Activated gamma-delta T cell treated with anti-CD3 and anti-CD28 coated beads, Interleukin-2, amount 50 U/mL, for 16 hours (primary cell): ENCODE data around the gene DHDH.
"Not testable (repeated sequence)": the region's sequence is repeated elsewhere in the genome, so short reads cannot be mapped to it uniquely, and the experiment has no call there.

Experiments
- DNase-seq: peaks from one replicate; pipeline ENCODE4 v3.0.0-alpha.2; 2020; ENCODE audit warnings: low read depth

The DHDH gene

DNA sequence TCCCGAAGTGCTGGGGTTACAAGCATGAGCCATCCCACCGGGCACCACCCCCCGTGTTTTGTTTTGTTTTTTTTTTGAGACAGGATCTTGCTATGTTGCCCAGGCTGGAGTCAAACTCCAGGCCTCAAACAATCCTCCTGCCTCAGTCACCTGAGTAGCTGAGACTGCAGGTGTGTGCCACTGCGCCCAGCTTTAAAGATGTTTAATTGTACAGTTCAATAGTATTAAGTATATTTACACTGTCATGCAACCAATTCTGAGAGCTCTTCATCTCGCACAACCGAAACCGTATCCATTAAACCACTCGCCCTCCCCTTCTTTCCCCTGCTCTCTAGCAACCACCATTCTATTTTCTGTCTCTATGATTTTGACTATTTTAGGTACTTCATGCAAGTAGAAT is 17.7 kb upstream of the DHDH start:
- DNase-seq, result no peak

DNA sequence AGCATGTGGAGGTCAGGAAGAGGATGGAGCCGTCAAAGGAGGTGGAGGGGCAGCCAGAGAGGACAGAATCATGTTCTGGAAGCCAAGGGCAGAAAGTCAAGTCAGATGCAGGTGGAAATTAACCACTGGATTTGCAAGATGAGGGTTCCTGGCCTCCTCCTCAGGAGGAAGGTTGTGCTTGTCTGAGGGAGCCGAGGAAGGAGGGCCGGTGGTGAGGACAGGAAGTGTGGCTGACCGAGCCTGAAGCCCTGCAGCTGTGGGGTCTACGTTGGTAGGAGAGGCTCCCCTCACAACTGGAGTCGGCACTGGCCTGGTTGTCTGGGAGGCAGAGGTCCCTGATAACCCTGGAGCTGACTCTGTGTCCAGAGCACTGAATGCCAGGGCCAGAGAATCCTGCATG is 15.4 kb upstream of the DHDH start:
- no peak for DNase-seq

DNA sequence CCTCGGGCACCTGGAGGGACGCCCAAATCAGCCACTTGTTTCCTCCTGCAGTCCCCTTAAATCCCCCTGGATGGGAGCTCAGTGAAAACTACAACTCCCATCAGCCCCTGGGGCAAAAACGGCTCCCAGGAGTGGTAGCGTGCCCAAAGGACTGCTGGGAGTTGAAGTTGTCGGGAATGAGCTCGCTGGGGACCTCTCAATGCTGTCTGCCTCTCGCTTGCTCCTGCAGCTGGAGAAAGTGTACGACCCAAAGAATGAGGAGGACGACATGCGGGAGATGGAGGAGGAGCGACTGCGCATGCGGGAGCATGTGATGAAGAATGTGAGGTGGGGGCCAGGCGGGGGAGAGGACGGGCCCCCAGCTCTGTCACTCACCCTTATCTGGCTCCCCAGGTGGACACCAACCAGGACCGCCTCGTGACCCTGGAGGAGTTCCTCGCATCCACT is 14.7 kb upstream of the DHDH start:
- DNase-seq, result no peak

DNA sequence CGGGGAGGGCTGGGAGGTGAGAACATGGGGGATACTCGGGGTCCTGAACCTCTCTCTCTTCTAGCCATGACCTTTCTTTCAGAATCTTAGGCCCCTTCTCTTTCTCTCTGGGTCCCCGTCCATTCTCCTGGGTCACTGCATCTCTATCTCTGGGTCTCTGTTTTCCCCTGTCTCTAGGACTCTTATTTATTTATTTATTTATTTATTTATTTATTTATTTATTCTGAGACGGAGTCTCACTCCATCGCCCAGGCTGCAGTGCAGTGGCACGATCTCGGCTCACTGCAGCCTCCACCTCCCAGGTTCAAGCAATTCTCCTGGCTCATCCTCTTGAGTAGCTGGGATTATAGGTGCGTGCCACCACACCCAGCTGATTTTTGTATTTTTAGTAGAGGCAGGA is 14.2 kb upstream of the DHDH start:
- not testable (repeated sequence) for DNase-seq

DNA sequence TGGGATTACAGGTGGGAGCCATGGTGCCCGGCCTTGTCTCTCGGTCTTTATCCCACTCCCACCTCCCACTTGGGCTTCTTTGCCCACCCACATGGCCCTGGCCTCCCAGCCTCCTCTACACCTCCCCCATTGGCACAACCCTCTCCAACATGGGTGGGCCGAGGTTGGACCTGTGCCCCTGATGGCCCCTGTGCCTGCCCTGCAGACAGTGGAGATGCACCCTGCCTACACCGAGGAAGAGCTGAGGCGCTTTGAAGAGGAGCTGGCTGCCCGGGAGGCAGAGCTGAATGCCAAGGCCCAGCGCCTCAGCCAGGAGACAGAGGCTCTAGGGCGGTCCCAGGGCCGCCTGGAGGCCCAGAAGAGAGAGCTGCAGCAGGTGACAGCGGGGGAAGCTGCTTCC is 12.6 kb upstream of the DHDH start:
- no peak for DNase-seq

DNA sequence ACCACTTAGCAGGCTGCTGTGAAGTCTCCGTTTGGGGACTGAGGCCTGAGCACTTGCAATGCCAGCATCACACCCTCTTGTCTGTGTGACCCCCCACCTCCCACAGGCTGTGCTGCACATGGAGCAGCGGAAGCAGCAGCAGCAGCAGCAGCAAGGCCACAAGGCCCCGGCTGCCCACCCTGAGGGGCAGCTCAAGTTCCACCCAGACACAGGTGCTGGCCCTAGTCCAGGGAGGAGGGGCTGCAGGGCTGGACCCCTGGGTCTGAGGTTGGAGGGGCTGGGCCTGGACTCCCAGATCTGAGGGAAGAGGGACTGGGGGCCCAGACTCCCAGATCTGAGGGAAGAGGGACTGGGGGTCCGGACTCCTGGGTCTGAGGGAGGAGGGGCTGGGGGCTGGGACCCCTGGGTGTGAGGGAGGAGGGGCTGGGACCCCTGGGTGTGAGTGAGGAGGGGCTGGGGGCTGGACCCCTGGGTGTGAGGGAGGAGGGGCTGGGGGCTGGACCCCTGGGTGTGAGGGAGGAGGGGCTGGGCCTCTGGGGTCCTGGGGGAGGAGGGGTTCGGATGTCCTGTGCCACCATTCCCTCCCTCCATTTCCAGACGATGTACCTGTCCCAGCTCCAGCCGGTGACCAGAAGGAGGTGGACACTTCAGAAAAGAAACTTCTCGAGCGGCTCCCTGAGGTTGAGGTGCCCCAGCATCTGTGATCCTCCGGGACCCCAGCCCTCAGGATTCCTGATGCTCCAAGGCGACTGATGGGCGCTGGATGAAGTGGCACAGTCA is 11.6 kb upstream of the DHDH start:
- DNase-seq, result no peak

DNA sequence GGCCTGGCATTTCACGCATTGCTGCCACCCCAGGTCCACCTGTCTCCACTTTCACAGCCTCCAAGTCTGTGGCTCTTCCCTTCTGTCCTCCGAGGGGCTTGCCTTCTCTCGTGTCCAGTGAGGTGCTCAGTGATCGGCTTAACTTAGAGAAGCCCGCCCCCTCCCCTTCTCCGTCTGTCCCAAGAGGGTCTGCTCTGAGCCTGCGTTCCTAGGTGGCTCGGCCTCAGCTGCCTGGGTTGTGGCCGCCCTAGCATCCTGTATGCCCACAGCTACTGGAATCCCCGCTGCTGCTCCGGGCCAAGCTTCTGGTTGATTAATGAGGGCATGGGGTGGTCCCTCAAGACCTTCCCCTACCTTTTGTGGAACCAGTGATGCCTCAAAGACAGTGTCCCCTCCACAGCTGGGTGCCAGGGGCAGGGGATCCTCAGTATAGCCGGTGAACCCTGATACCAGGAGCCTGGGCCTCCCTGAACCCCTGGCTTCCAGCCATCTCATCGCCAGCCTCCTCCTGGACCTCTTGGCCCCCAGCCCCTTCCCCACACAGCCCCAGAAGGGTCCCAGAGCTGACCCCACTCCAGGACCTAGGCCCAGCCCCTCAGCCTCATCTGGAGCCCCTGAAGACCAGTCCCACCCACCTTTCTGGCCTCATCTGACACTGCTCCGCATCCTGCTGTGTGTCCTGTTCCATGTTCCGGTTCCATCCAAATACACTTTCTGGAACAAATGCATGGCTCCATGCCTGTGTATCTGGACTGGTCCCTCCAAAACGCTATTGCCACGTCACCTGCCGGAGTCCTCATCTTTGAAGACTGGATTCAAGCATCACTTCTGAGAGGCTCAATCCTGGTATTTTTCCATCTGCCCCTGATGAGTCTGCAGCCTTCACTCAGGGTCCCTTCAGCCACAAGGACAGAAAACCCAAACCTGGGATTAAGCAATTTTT is 10.7 kb upstream of the DHDH start:
- no peak for DNase-seq

DNA sequence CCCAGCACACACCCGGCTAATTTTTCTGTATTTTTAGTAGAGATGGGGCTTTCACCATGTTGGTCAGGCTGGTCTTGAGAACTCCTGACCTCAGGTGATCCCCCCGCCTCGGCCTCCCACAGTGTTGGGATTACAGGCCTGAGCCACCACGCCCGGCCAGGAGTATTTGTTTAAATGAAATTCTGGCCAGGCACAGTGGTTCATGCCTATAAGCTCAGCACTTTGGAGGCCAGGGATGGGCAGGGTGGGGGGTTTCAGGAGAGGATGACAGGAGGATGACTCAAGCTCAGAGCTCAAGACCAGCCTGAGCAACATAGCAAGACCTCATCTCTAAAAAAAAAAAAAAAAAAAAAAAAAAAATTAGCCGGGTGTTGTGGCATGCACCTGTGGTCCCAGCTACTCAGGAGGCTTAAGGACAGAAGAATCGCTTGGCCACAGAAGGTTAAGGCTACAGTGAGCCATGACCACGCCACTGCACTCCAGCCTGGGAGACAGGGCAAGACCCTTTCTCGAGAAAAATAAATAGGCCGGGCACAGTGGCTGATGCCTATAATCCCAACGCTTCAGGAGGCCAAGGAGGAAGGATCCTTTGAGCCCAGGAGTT is 8.2 kb upstream of the DHDH start:
- no peak for DNase-seq

DNA sequence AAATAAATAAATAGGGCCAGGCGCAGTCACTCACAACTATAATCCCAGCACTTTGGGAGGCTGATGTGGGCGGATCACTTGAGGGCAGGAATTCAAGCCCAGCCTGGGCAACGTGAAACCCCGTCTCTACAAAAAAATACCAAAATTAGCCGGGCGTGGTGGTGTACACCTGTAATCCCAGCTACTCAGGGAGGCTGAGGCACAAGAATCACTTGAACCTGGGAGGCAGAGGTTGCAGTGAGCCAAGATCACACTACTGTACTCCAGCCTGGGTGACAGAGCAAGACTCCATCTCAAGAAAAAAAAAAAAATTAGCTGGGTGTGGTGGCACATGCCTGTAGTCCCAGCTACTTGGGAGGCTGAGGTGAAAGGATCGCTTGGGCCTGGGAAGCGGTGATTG is 7.6 kb upstream of the DHDH start:
- not testable (repeated sequence) for DNase-seq

DNA sequence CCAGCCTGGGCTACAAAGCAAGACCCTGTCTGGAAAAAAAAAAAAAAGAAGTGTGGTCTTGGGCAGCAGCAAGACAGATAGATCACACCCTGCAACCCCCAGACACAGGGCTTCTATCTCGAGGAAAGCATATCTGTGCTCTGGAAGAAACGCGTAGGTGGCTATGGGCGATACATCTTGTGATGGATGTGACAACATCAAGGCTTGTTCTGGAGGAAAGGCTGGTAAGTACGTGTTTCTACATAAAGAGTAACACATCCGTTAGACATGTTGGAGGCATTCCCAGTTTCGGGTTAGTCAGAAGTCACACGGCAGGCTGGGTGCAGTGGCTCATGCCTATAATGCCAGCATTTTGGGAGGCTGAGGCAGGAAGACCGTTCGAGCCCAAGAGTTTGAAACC is 6.6 kb upstream of the DHDH start:
- no peak for DNase-seq

DNA sequence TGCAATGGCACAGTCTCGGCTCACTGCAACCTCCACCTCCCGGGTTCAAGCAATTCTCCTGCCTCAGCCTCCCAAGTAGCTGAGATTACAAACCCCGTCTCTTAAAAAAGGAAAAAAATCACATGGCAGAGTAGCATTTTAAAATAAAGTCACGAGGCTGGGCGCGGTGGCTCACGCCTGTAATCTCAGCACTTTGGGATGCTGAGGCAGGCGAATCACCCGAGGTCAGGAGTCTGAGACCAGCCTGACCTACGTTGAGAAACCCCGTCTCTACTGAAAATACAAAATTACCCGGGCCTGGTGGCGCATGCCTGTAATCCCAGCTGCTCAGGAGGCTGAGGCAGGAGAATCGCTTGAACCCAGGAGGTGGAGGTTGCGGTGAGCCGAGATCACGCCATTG is 5.8 kb upstream of the DHDH start:
- DNase-seq, result not testable (repeated sequence)

DNA sequence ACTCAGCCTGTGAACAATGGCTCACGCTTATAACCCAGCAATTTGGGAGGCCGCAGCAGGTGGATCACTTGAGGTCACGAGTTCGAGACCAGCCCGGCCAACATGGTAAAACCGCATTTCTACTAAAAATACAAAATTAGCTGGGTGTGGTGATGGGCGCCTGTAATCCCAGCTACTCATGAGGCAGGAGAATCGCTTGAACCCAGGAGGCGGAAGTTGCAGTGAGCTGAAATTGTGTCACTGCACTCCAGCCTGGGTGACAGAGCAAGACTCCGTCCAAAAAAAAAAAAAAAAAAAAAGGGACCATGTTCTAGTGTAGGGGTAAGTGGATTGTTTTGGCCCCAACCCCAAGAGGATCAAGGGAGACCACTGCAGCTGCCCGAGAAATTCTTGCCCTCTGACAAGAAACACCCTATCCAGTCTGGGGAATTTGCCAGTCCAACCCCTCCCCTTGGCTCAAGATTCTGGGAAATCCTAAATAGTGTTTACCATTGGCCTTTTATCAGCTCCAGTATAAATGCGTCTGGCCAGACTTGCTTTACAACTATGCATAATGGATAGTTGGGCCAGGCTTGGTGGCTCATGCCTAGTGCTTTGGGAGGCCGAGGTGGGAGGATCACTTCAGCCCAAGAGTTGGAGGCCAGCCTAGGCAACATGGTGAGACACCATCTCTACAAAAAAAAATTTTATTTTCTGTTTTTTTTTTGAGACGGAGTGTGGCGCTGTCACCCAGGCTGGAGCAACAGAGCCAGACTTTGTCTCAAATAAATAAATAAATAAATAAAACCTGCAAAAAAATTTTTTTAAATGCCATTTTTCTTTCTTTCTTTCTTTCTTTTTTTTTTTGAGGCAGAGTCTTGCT is 5.1 kb upstream of the DHDH start:
- DNase-seq, result no peak

DNA sequence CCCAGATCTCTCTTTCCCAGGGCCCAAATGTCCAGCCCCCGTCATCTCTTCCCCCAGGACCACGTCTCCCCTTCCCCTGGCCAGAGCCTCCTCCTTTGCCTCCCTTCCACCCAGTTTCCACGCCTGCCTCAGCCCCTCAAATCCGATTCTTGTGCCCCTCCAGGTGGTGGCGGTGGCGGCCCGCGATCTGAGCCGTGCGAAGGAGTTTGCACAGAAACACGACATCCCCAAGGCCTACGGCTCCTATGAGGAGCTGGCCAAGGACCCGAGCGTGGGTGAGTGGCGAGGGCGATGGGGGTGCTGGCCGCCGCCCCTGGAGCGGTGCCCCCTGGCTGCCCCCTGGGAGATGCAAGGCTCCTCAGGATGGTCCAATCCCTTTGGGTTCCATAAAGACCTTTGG is 1.3 kb downstream of the DHDH start:
- DNase-seq, result no peak

DNA sequence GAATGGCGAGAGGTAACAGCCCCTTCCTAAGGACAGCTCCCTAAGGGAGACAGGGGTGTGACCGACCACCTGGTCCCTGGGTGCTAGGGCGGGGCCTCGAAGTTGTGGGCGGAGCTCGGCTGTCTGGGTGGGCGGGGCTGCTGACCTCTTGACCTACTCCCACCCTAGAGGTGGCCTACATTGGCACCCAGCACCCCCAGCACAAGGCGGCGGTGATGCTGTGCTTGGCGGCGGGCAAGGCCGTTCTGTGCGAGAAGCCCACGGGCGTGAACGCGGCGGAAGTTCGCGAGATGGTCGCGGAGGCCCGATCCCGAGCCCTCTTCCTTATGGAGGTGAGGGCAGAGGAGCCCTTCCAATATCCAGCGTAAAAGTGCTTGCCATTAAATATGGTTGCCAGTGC is 2.4 kb downstream of the DHDH start:
- DNase-seq, result no peak

DNA sequence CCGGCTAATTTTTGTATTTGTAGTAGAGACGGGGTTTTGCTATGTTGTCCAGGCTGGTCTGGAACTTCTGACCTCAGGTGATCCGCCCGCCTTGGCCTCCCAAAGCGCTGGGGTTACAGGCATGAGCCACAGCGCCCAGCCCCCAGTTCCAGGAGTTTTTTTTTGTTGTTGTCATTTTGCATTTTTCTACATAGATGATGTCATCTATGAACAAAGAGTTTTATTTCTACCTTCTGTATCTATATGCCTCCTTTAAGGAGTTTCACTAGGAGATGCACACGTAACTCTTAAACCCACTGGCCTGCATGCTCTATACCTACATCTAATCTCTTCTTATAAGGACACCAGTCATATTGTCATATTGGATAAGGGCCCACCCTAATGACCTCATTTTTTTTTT is 4.8 kb downstream of the DHDH start:
- DNase-seq, result no peak

DNA sequence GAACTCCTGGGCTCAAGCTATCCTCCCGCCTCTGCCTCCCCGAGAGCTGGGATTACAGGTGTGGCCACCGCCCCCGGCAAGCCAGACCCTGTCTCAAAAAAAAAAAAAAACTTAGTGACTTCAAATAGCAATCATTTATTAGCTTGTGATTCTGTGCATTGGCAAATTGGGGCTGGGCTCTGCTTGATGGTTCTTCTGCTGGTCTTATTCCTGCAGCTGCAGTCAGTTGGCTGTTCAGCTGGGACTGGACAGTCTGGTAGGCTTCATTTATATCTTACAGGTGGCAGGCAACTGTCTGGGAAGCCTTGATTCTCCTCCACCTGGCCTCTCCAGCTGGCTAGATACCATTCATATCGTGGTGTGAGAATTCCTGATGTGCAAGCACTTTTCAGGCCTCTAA is 7.4 kb downstream of the DHDH start:
- DNase-seq, result no peak

DNA sequence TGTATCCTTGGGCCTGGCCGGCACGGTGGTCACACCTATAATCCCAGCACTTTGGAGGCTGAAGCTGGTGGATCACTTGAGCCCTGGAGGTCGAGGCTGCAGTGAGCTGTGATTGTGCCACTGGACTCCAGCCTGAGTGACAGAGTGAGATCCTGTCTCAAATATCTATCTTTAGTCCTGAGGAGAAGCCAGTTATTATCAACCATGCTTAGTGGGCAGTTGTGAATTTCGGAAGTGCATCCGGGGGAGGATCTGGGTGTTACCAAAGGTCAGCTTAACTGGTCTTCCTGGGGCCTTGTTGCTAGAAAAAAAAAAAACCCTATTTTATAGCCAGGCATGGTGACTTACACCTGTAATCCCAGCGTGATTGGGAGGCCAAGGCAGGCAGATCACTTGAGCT is 9.6 kb downstream of the DHDH start:
- DNase-seq, result no peak

DNA sequence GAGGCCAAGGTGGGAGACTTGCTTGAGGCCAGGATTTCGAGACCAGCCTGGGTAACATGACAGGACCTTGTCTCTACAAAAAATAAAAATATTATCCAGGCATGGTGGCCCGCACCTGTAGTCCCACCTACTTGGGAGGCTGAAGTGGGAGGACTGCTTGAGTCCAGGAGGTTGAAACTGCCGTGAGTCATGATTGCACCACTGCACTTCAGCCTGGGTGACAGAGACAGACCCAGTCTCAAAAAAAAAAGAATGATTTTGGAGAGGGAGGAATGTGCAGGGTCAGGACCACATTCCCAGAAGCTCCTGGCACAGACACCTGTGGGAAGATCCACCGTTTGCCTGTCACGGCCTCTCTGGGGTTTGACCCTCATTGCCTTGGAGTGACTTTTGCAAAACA is 11.9 kb downstream of the DHDH start:
- no peak for DNase-seq

DNA sequence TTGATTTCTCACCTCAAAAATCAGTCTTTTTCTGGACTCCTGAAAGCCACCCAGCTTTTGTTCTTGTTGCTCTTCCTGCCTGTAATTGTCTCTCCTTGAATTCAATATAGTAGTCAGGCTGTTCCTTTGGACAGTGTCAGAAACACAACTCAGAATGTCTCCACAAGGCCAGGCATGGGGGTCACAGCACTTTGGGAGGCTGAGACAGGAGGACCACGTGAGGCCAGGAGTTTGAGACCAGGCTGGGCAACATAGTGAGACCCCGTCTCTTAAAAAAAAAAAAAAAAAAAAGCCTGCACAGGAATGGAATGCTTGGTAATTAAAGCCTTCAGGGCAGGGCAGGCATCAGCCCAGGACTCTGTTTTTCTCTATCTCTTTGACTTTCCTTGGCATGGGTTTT is 12.3 kb downstream of the DHDH start:
- DNase-seq, result no peak

DNA sequence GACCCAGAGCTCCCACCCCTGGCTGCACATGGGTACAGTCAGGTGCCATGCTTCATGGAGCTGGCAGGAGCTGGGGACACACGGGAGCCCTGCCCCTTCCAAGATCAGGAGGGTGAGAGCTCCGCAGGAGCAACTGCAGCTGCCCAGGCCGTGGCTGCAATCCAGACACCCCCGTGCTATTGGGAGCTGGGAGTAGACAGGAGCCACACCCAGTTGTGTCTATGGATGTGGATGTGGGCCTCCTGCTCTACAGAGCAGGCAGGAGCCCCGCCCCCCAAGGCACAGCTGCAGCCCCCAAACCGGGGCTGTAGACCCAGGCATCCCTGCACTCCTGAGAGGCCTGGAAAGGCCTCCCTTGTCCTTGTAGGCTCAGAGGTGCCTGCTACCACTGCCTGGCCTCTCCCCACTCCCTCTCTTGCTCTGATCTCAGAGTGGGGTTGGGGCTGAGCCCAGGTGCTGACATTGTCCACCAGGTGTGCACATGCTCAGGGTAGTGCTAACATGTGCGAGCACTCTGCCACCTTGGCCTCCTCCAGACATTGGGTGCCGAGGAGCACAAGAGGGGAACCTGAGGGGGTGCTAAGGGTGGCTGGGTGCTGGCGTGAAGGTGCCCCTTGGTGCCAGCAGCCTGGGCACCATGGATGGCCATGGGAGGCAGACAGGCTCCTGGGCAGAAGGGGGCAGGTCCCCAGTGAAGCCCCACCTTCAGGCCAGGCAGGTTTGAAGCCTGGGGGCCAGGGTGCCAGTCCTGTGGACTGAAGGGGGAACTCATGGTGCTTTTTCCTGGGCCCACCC is 13.2 kb downstream of the DHDH start:
- no peak for DNase-seq

DNA sequence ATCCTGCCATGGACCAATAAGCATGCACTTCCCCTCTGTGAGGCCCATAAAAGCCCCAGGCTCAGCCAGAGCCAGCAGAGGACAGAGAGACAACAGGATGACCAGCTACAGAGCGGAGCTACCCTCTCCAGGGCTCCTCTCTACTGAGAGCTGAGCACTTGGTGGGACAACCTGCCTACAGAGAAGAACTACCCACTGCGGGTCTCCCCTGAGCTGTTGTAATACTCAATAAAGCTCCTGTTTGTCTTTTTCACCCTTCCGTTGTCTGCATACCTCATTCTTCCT is 13.7 kb downstream of the DHDH start:
- no peak for DNase-seq
